GM12878 (cell line): Measurements from ENCODE around the gene SIGMAR1. TPM values are rescaled to one million over a fixed set of nuclear protein-coding genes. Genes with fewer than 3 reads are reported as not detected.

Source experiments
- BHLHE40 ChIP-seq, 2 experiments: fragments of 450-650 bp in 1 of 2; IDR thresholded peaks; 2 replicates each; pipeline ENCODE4 v1.6.1; 2011 to 2017; ENCODE audit warnings: low read depth in 2 of 2, borderline replicate concordance in 1 of 2, improper control_type of control experiment in 1 of 2, low read length in 1 of 2, mild to moderate bottlenecking in 1 of 2
- BMI1 ChIP-seq: fragments of 450-650 bp; IDR thresholded peaks from 2 replicates; pipeline ENCODE4 v1.6.1; 2016; ENCODE audit warnings: mild to moderate bottlenecking, moderate library complexity, borderline replicate concordance
- EED ChIP-seq: sonication (generic); IDR thresholded peaks from 2 replicates; pipeline ENCODE4 v1.6.1; 2016; ENCODE audit warnings: antibody characterized with exemption, low read depth
- MTA3 ChIP-seq: IDR thresholded peaks from 2 replicates; pipeline ENCODE4 v1.6.1; 2012; ENCODE audit warnings: low read length, inconsistent platforms, borderline replicate concordance
- MYB ChIP-seq: fragments of 150-350 bp; IDR thresholded peaks from 2 replicates; pipeline ENCODE4 v1.6.1; 2014; ENCODE audit warnings: mild to moderate bottlenecking, low read depth, low read length, borderline replicate concordance
- NFIC ChIP-seq: IDR thresholded peaks from 2 replicates; pipeline ENCODE4 v1.6.1; 2012; ENCODE audit warnings: low read depth, mild to moderate bottlenecking, inconsistent platforms, low read length, moderate library complexity
- PAX8 ChIP-seq: fragments of 450-650 bp; IDR thresholded peaks from 2 replicates; pipeline ENCODE4 v1.6.1; 2017; ENCODE audit warnings: mild to moderate bottlenecking, moderate library complexity
- PML ChIP-seq: IDR thresholded peaks from 2 replicates; pipeline ENCODE4 v1.6.1; 2012; ENCODE audit warnings: low read length, inconsistent platforms
- SIN3A ChIP-seq: IDR thresholded peaks from 2 replicates; pipeline ENCODE4 v1.6.1; 2012; ENCODE audit warnings: low read depth, low read length, improper control_type of control experiment
- SP1 ChIP-seq: IDR thresholded peaks from one replicate; pipeline ENCODE4 v1.6.1; 2011; ENCODE audit warnings: low read depth, low read length
- SPI1 ChIP-seq: IDR thresholded peaks from 2 replicates; pipeline ENCODE4 v1.6.1; 2011; ENCODE audit warnings: low read depth, mild to moderate bottlenecking, low read length, moderate library complexity, borderline replicate concordance; ENCODE audit not compliant: insufficient read depth
- SREBF1 ChIP-seq: IDR thresholded peaks from 2 replicates; pipeline ENCODE4 v1.6.1; 2012; ENCODE audit warnings: mild to moderate bottlenecking, low read length
- SREBF2 ChIP-seq: IDR thresholded peaks from 2 replicates; pipeline ENCODE4 v1.6.1; 2012; ENCODE audit warnings: mild to moderate bottlenecking, low read length
- SUPT20H ChIP-seq: IDR thresholded peaks from 2 replicates; pipeline ENCODE4 v1.6.1; 2011; ENCODE audit warnings: low read depth, mild to moderate bottlenecking, low read length, moderate library complexity, borderline replicate concordance; ENCODE audit not compliant: control insufficient read depth
- polyA plus RNA-seq, 11 experiments: library from polyadenylated mRNA; depleted of rRNA in 4 of 11; unstranded in 6 of 11; stranded (reverse) in 5 of 11; fragments of >200 nt; fragmentation: Nextera tagmentation in 4 of 11; fragmentation: Illumina TruSeq in 1 of 11; extraction: Ambion mirVana in 4 of 11; extraction: Trizol in 1 of 11; gene quantifications; 1 replicate in 1 of 11; 2 replicates in 10 of 11; pipeline versions ENCODE4 v1.2.1 to v1.2.3, GENCODE V29; 2011 to 2016; ENCODE audit warnings: inconsistent platforms in 2 of 11, missing spikeins in 2 of 11, low read depth in 1 of 11
- total RNA-seq, 4 experiments: library from RNA; depleted of rRNA in 3 of 4; stranded (reverse); fragments of >200 nt in 3 of 4; fragmentation: Illumina TruSeq in 1 of 4; extraction: Trizol in 1 of 4; gene quantifications; 2 replicates each; pipeline versions ENCODE4 v1.2.1 to v1.2.3, GENCODE V29; 2013 to 2021
- TF ChIP-seq, protein P1 (sequence below): fragments of 450-650 bp; IDR thresholded peaks from 2 replicates; pipeline ENCODE4 v1.6.1; 2016; ENCODE audit warnings: mild to moderate bottlenecking, moderate library complexity, borderline replicate concordance
- TF ChIP-seq, protein P2 (sequence below): IDR thresholded peaks from 2 replicates; pipeline ENCODE4 v1.6.1; 2012; ENCODE audit warnings: low read length, inconsistent platforms
- TF ChIP-seq, protein P3 (sequence below): fragments of 450-650 bp; IDR thresholded peaks from 2 replicates; pipeline ENCODE4 v1.6.1; 2016; ENCODE audit warnings: mild to moderate bottlenecking
- TF ChIP-seq, protein P4 (sequence below): fragments of 450-650 bp; IDR thresholded peaks from 2 replicates; pipeline ENCODE4 v1.6.1; 2016; ENCODE audit warnings: mild to moderate bottlenecking
- TF ChIP-seq, protein P5 (sequence below): IDR thresholded peaks from 2 replicates; pipeline ENCODE4 v1.6.1; 2011; ENCODE audit warnings: borderline replicate concordance, low read depth, mild to moderate bottlenecking, moderate library complexity, mixed read lengths, low read length; ENCODE audit not compliant: insufficient read depth; ENCODE audit errors: extremely low read length

Gene SIGMAR1
- total and polyA plus RNA-seq, 10 of the 15 experiments (the other 5 are each of a cell fraction or from before 2014, with no cell fraction given) = 7.1 to 133 (median 69.5) TPM

DNA sequence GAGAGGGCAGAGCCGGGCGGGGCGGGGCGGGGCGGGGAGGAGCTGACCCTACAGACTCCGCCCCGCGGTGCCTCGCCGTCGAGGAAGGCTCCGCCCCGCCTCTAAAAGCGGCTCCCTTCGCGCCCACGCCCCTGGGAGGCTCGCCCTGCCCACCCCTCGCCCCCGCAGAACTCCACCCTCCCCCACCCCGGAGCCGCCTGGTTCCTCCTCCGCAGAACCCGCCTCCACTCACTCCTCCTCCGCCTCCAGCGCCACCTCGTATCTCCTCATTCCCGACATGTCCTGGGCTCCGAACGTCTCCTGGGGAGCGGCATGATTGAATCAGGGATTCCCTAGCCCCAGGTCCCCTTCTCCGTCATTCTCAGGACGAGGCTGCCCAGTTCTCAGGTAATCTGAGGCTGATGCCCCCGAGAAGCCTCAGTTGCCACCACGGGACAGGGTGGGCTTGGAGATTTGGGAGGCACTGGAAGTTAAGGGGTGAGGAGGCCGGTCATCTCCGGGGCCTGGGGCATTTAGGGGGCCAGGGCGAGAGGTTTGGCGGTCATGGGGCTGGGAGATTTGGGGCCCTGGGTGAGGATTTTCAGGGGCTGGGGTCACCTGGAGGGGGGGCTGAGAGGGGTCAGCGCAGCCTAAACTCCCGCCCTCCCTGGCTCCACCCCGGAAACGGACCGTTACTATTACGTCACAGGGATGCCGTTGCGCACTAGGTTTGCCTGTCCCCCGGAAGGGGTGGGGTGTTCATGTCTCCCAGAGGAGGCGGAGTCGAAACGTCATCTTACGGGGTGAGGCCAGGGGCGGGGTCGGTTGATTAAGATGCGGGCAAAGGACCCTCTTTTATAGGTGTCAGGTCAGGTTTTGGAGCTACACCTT, 28.0 kb upstream of the SIGMAR1 start (continued):
- TF ChIP-seq, protein P1, sequence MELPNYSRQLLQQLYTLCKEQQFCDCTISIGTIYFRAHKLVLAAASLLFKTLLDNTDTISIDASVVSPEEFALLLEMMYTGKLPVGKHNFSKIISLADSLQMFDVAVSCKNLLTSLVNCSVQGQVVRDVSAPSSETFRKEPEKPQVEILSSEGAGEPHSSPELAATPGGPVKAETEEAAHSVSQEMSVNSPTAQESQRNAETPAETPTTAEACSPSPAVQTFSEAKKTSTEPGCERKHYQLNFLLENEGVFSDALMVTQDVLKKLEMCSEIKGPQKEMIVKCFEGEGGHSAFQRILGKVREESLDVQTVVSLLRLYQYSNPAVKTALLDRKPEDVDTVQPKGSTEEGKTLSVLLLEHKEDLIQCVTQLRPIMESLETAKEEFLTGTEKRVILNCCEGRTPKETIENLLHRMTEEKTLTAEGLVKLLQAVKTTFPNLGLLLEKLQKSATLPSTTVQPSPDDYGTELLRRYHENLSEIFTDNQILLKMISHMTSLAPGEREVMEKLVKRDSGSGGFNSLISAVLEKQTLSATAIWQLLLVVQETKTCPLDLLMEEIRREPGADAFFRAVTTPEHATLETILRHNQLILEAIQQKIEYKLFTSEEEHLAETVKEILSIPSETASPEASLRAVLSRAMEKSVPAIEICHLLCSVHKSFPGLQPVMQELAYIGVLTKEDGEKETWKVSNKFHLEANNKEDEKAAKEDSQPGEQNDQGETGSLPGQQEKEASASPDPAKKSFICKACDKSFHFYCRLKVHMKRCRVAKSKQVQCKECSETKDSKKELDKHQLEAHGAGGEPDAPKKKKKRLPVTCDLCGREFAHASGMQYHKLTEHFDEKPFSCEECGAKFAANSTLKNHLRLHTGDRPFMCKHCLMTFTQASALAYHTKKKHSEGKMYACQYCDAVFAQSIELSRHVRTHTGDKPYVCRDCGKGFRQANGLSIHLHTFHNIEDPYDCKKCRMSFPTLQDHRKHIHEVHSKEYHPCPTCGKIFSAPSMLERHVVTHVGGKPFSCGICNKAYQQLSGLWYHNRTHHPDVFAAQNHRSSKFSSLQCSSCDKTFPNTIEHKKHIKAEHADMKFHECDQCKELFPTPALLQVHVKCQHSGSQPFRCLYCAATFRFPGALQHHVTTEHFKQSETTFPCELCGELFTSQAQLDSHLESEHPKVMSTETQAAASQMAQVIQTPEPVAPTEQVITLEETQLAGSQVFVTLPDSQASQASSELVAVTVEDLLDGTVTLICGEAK = peak; percentile 76
- TF ChIP-seq MTA3 (no peak), PAX8 (no peak), SPI1 (no peak), BMI1 (no peak), SREBF1 (no peak), SP1 (peak; percentile 79), SIN3A (0 out of 2 replicates have a peak, but pooled peaks have one; percentile 33), SREBF2 (no peak), PML (no peak), NFIC (no peak), MYB (no peak), BHLHE40 (IDR thresholded peaks at IDR 0.05; ENCODE audit: borderline replicate concordance in 1 of 2, low read depth in 2 of 2, low read length in 1 of 2) (no peak), EED (no peak; the same call in 1 of the 2 replicates), SUPT20H (no peak)
- TF ChIP-seq, protein P2, sequence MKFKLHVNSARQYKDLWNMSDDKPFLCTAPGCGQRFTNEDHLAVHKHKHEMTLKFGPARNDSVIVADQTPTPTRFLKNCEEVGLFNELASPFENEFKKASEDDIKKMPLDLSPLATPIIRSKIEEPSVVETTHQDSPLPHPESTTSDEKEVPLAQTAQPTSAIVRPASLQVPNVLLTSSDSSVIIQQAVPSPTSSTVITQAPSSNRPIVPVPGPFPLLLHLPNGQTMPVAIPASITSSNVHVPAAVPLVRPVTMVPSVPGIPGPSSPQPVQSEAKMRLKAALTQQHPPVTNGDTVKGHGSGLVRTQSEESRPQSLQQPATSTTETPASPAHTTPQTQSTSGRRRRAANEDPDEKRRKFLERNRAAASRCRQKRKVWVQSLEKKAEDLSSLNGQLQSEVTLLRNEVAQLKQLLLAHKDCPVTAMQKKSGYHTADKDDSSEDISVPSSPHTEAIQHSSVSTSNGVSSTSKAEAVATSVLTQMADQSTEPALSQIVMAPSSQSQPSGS = no peak
- TF ChIP-seq, protein P3, sequence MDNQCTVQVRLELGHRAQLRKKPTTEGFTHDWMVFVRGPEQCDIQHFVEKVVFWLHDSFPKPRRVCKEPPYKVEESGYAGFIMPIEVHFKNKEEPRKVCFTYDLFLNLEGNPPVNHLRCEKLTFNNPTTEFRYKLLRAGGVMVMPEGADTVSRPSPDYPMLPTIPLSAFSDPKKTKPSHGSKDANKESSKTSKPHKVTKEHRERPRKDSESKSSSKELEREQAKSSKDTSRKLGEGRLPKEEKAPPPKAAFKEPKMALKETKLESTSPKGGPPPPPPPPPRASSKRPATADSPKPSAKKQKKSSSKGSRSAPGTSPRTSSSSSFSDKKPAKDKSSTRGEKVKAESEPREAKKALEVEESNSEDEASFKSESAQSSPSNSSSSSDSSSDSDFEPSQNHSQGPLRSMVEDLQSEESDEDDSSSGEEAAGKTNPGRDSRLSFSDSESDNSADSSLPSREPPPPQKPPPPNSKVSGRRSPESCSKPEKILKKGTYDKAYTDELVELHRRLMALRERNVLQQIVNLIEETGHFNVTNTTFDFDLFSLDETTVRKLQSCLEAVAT = peak; percentile 44; the same call in 1 of the 2 replicates
- TF ChIP-seq, protein P4, sequence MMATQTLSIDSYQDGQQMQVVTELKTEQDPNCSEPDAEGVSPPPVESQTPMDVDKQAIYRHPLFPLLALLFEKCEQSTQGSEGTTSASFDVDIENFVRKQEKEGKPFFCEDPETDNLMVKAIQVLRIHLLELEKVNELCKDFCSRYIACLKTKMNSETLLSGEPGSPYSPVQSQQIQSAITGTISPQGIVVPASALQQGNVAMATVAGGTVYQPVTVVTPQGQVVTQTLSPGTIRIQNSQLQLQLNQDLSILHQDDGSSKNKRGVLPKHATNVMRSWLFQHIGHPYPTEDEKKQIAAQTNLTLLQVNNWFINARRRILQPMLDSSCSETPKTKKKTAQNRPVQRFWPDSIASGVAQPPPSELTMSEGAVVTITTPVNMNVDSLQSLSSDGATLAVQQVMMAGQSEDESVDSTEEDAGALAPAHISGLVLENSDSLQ = peak; percentile 28; the same call in 1 of the 2 replicates
- TF ChIP-seq, protein P5, sequence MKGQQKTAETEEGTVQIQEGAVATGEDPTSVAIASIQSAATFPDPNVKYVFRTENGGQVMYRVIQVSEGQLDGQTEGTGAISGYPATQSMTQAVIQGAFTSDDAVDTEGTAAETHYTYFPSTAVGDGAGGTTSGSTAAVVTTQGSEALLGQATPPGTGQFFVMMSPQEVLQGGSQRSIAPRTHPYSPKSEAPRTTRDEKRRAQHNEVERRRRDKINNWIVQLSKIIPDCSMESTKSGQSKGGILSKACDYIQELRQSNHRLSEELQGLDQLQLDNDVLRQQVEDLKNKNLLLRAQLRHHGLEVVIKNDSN = no peak
